Tibial nerve (tissue), 4 donors: Measurements from ENCODE around the gene LYPLAL1.

Experiments used
- EP300 ChIP-seq, 2 donors: sonication (generic); formaldehyde crosslinking; IDR thresholded peaks; one replicate each; pipeline ENCODE4 v1.6.1; 2017; ENCODE audit warnings: antibody characterized with exemption in 2 of 2, mild to moderate bottlenecking in 1 of 2
- POLR2A ChIP-seq, 2 donors: fragments of 450-650 bp; IDR thresholded peaks; one replicate each; pipeline ENCODE4 v1.6.1; 2017; ENCODE audit warnings: antibody characterized with exemption in 2 of 2, mild to moderate bottlenecking in 2 of 2, moderate library complexity in 2 of 2
- TF ChIP-seq, protein P1 (sequence below), 5 experiments: fragments of 200-600 bp in 3 of 5; fragments of 450-650 bp in 2 of 5; sonication (generic) in 3 of 5; IDR thresholded peaks; one replicate each; pipeline ENCODE4 v1.5.1; 2016 to 2019; ENCODE audit warnings: antibody characterized with exemption in 5 of 5, mild to moderate bottlenecking in 3 of 5, moderate library complexity in 2 of 5

DNA sequence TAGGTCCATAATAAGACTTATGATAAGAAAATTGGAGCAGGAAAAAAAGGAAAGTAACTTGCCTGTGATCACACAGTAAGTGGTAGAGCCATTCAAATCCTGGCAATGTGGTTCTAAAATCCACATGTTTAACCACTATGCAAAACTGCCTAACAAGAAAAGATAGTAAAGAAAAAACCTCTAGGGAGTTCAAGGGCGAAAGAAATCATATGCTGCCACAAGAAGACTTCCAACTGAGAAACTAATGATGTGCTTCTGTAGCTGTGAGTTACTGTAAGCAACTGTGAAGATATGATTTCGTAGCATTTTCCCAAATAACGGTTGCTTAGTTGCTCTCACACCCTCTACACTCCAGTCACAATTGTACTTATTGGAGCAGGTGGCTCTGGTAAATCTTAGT lies 20.9 kb upstream of the LYPLAL1 start:
- TF ChIP-seq POLR2A (IDR thresholded peaks at IDR 0.05) (no peak), EP300 (IDR thresholded peaks at IDR 0.05) (no peak)
- TF ChIP-seq, protein P1, sequence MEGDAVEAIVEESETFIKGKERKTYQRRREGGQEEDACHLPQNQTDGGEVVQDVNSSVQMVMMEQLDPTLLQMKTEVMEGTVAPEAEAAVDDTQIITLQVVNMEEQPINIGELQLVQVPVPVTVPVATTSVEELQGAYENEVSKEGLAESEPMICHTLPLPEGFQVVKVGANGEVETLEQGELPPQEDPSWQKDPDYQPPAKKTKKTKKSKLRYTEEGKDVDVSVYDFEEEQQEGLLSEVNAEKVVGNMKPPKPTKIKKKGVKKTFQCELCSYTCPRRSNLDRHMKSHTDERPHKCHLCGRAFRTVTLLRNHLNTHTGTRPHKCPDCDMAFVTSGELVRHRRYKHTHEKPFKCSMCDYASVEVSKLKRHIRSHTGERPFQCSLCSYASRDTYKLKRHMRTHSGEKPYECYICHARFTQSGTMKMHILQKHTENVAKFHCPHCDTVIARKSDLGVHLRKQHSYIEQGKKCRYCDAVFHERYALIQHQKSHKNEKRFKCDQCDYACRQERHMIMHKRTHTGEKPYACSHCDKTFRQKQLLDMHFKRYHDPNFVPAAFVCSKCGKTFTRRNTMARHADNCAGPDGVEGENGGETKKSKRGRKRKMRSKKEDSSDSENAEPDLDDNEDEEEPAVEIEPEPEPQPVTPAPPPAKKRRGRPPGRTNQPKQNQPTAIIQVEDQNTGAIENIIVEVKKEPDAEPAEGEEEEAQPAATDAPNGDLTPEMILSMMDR (IDR thresholded peaks at IDR 0.05): no peak
